Omental fat pad (tissue), 4 donors: ENCODE measurements around the gene DEPP1. TPM values are rescaled to one million over a fixed set of nuclear protein-coding genes. Genes with fewer than 3 reads are reported as not detected.
A peak's percentile ranks its signal among the peaks of the same experiment; 100 is the strongest.

Experiments used
- ATAC-seq: fragments of 150-250 bp; one replicate; pipeline ENCODE4 v1.9.1; 2016; ENCODE audit warnings: mild to moderate bottlenecking, moderate library complexity; ENCODE audit not compliant: low FRiP score
- DNase-seq: peaks from one replicate; pipeline ENCODE4 v3.0.0-alpha.2; 2019; ENCODE audit warnings: low spot score
- total RNA-seq, 4 donors: library from RNA; depleted of rRNA; stranded (reverse); fragments of >200 nt; gene quantifications; one replicate each; pipeline ENCODE4 v1.1.0, GENCODE V29; 2016
- TF ChIP-seq, protein P1 (sequence below), 3 donors: fragments of 450-650 bp; IDR thresholded peaks; one replicate each; pipeline ENCODE4 v1.5.1; 2016 to 2017; ENCODE audit warnings: antibody characterized with exemption in 3 of 3, mild to moderate bottlenecking in 3 of 3, moderate library complexity in 2 of 3

DEPP1 gene
- total RNA-seq, 4 donors from 2014 or later: 181 to 740 (median 276) TPM

DNA sequence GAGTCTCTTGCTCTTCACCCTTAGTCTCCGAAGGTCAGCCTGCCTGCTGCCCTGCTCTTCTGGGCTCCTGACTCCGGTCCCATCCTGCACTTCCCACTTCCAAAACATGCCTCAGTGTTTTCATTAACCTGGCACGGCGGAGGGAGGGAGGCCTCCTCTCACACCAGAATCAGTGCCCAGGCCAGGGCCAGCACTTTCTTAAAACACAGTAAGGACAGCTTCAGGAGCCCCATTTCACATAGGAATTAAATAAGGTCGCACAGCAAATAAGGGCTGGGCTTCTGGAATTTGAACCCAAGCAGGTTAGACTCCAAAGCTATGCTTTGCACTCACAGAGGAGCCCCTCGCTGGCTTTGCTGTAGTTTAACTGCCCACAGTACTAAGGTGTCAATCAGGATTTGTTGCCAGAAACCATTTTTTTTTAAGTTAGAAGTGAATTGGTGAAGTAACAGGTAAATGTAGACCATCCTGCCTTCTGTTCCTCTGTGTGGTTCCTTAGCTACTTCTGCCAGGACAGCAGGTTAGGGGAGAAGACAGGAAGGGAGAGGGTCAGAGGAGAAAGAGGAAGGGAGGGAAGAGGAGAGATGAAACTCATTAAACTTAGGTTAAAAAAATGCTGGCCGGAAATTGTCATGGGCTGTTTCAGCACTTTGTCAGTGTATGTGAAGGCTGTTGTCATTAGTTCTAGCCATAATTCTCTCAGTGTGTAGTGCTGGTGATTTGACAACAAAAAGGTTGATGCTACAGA is 18.0 kb downstream of the DEPP1 start:
- DNase-seq: peak; percentile 21
- TF ChIP-seq, protein P1, sequence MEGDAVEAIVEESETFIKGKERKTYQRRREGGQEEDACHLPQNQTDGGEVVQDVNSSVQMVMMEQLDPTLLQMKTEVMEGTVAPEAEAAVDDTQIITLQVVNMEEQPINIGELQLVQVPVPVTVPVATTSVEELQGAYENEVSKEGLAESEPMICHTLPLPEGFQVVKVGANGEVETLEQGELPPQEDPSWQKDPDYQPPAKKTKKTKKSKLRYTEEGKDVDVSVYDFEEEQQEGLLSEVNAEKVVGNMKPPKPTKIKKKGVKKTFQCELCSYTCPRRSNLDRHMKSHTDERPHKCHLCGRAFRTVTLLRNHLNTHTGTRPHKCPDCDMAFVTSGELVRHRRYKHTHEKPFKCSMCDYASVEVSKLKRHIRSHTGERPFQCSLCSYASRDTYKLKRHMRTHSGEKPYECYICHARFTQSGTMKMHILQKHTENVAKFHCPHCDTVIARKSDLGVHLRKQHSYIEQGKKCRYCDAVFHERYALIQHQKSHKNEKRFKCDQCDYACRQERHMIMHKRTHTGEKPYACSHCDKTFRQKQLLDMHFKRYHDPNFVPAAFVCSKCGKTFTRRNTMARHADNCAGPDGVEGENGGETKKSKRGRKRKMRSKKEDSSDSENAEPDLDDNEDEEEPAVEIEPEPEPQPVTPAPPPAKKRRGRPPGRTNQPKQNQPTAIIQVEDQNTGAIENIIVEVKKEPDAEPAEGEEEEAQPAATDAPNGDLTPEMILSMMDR (IDR thresholded peaks at IDR 0.05): no peak
- no peak for ATAC-seq

DNA sequence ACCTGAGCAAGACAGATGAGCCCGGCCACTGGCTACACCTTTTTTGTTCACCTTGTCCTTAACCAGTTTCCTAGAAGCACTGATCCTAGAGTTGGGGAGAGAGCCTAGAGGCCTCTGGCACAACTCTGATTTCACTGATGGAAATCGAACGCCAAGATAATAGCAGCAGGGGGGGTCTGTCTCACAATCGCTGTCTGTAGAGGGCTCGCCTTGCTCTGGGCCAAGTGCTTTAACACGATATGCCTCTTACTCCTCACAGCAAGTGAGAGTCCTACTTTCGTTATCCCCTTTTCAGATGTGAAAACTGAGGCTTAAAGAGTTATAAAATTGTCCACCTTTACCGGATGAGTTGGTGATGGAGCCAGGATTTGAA is 18.5 kb downstream of the DEPP1 start:
- DNase-seq: no peak
- no peak for ATAC-seq
- TF ChIP-seq, protein P1 (IDR thresholded peaks at IDR 0.05): no peak

DNA sequence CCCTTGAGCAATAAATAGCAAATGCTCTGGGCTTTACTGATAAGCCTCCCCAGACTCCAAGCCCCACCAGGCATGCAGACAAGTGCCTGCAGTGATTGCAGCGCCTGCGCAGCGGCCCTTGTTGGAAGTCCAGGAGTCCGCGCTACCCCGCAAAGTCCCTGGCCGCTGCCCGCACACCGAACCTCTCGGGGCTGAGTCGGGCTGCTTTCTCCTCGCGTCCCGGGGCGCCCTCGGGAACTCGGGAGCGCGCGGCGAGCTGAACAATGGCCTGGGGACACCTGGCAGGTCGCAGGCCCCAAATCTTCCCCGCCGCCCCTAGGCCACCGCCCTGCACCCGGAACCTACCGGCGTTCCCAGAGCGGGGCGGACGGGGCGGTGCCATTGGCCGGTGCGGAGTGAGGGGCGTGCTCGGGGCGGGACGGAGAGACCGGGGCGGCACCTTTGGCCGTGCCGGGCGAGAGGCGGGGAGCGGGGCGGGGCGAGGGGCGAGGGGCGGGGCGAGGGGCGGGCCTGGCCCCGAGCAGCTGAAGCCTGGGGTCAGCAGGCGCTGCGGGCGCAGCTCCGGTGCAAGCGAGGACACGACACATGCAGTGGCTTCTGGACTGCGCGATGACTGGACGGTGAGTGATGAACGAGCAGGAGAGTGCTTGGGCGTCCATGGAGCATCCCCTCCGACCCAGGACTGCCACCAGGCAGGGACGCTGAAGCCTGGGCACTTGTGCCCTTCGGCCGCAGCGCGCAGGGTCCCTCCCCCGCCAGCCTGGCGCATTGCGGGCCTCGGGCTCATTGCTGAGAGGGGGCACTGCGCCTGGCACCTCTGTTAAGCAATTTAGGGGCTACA is 19.1 kb downstream of the DEPP1 start, which contains the start of gene RASSF4:
Gene RASSF4 (plus strand): TSS at position 556 of the 841 bp plus-strand sequence. CDS start 10,401 bp downstream, outside the sequence.
- TF ChIP-seq, protein P1 (IDR thresholded peaks at IDR 0.05): no peak
- peak; percentile 98 for ATAC-seq
- peak; percentile 66 for DNase-seq

- ATAC-seq (no peak), DNase-seq (peak; percentile 3)
- TF ChIP-seq, protein P1 (IDR thresholded peaks at IDR 0.05): no peak
Measured at GRCh38 chr10:44958898-44959246, 19.7 kb downstream of the DEPP1 start.

DNA sequence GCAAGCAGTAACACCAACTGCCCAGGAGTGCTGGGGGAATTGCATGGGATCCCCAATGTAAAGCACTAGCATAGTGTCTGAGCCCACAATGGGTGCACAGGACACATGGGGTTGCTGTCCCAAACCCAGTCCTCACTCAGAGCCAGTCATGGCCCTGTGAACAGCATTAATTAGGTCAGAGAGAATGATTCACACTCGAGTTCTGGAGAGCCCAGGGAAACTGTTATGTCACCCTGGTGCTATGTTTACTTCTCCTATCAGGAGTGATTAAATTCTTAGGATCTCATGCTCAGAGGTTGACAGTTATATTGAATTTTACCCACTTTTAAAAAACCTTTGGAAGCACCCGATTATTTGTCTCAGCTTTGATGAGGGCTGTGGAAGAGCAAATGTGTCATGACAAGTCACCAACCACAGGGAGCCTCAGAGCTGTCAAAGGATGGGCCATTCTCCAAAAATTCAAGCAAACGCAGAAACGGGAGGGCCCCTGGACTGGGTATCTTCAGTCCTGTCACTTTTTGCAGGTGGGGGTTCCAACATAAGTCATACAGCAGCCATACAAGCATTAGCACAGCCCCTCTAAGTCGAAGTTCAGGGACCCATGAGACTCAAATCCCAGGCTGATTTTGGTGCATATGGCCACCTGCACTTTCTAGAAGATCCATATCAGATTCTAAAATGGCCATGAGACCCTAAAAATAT is 20.3 kb downstream of the DEPP1 start:
- TF ChIP-seq, protein P1 (IDR thresholded peaks at IDR 0.05): no peak
- ATAC-seq (peak; percentile 16), DNase-seq (peak; percentile 23)

DNA sequence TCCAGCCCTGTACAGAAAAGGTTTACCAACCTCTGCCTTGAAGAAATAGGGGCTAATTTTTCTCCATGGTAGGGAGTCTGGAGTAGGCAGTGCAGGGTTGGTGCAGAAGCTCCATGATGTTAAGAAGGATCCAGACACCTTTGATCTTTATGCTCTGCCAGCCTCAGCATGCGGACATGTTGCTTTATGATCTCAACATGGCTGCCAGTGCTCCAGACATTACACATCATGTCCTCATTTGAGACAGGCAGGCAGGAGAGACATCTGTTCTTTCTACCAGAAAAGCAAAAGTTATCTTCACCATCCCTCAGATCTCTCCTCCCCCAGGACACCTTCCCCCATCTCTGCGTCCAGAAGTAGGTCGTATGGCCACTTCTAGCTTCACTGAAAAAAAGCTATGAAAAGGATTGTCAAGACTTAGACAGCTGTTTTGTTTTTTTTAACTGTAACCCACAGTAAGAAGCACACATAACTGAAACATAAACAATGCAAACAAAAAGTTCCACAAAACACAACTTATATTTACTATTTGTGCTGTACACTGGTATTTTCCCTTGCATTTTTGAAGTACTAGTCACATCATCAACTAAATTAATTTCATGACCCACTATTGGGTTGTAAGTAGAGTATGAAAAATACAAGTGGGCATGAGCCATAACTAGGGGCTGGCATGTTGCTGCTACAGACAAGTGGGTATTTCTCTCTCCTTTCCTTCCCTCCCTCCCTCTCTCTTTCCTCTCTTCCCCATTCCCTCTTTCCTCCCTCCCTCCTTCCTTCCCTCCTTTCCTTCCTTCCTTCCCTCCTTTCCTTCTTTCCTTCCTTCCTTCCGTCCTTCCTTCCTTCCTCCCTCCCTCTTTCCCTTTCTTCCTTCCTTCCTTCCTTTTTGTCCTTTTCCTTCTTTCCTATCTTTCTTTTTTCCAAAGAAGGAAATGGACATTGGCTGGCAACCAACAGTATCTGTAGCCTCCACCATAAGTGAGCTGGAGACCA is 21.6 kb downstream of the DEPP1 start:
- TF ChIP-seq, protein P1 (IDR thresholded peaks at IDR 0.05): no peak
- no peak for DNase-seq
- no peak for ATAC-seq
